GM12878 (cell line): ENCODE data around the gene CSNK1A1. TPM values are rescaled to one million over a fixed set of nuclear protein-coding genes. Genes with fewer than 3 reads are reported as not detected.

ENCODE experiments used
- BCL11A ChIP-seq: IDR thresholded peaks from 2 replicates; pipeline ENCODE4 v1.6.1; 2011; ENCODE audit warnings: low read depth, low read length
- CBFB ChIP-seq: IDR thresholded peaks from 2 replicates; pipeline ENCODE4 v1.6.1; 2016; ENCODE audit warnings: antibody characterized with exemption, low read depth
- CBX5 ChIP-seq: sonication (generic); IDR thresholded peaks from 2 replicates; pipeline ENCODE4 v1.6.1; 2016; ENCODE audit warnings: low read depth, moderate library complexity, mild to moderate bottlenecking, inconsistent platforms
- CEBPB ChIP-seq, 2 experiments: fragments of 150-350 bp in 1 of 2; IDR thresholded peaks; 2 replicates each; pipeline ENCODE4 v1.6.1; 2012 to 2014; ENCODE audit warnings: low read depth in 2 of 2, low read length in 2 of 2, borderline replicate concordance in 1 of 2, inconsistent platforms in 1 of 2
- DPF2 ChIP-seq: fragments of 450-650 bp; IDR thresholded peaks from 2 replicates; pipeline ENCODE4 v1.6.1; 2017; ENCODE audit warnings: mild to moderate bottlenecking
- EED ChIP-seq: sonication (generic); IDR thresholded peaks from 2 replicates; pipeline ENCODE4 v1.6.1; 2016; ENCODE audit warnings: antibody characterized with exemption, low read depth
- EZH2 ChIP-seq: IDR thresholded peaks from 2 replicates; pipeline ENCODE4 v1.6.1; 2012; ENCODE audit warnings: low read depth, mild to moderate bottlenecking, control low read depth, inconsistent platforms, low read length, borderline replicate concordance; ENCODE audit not compliant: control insufficient read depth
- JUND ChIP-seq: IDR thresholded peaks from 2 replicates; pipeline ENCODE4 v1.6.1; 2012; ENCODE audit warnings: low read depth, mild to moderate bottlenecking, low read length, improper control_type of control experiment, moderate library complexity
- MXI1 ChIP-seq: fragments of 150-350 bp; IDR thresholded peaks from 2 replicates; pipeline ENCODE4 v1.6.1; 2011; ENCODE audit warnings: low read depth, mild to moderate bottlenecking, inconsistent platforms, low read length, improper control_type of control experiment
- MYB ChIP-seq: fragments of 150-350 bp; IDR thresholded peaks from 2 replicates; pipeline ENCODE4 v1.6.1; 2014; ENCODE audit warnings: mild to moderate bottlenecking, low read depth, low read length, borderline replicate concordance
- NR2C1 ChIP-seq: fragments of 450-650 bp; IDR thresholded peaks from 2 replicates; pipeline ENCODE4 v1.6.1; 2017; ENCODE audit warnings: antibody characterized with exemption, mild to moderate bottlenecking, moderate library complexity
- NRF1 ChIP-seq: conservative IDR thresholded peaks from 2 replicates; pipeline ENCODE4 v1.6.1; 2011; ENCODE audit warnings: mild to moderate bottlenecking, low read depth, low read length, improper control_type of control experiment
- PAX5 ChIP-seq: IDR thresholded peaks from 2 replicates; pipeline ENCODE4 v1.6.1; 2011; ENCODE audit warnings: low read depth, low read length, borderline replicate concordance
- RCOR1 ChIP-seq: conservative IDR thresholded peaks from 2 replicates; pipeline ENCODE4 v1.6.1; 2012; ENCODE audit warnings: low read depth, low read length, improper control_type of control experiment
- RUNX3 ChIP-seq: IDR thresholded peaks from 2 replicates; pipeline ENCODE4 v1.6.1; 2012; ENCODE audit warnings: low read length, inconsistent platforms
- SIN3A ChIP-seq: IDR thresholded peaks from 2 replicates; pipeline ENCODE4 v1.6.1; 2012; ENCODE audit warnings: low read depth, low read length, improper control_type of control experiment
- SIX5 ChIP-seq: IDR thresholded peaks from 2 replicates; pipeline ENCODE4 v1.6.1; 2011; ENCODE audit warnings: mild to moderate bottlenecking, low read depth, low read length, moderate library complexity; ENCODE audit not compliant: severe bottlenecking
- SPI1 ChIP-seq: IDR thresholded peaks from 2 replicates; pipeline ENCODE4 v1.6.1; 2011; ENCODE audit warnings: low read depth, mild to moderate bottlenecking, low read length, moderate library complexity, borderline replicate concordance; ENCODE audit not compliant: insufficient read depth
- SUZ12 ChIP-seq: fragments of 200-600 bp; sonication (generic); IDR thresholded peaks from one replicate; pipeline ENCODE4 v1.6.1; 2018; ENCODE audit warnings: antibody characterized with exemption, mild to moderate bottlenecking; ENCODE audit not compliant: unreplicated experiment
- TAF1 ChIP-seq: IDR thresholded peaks from 2 replicates; pipeline ENCODE4 v1.6.1; 2011; ENCODE audit warnings: mild to moderate bottlenecking, low read depth, low read length, borderline replicate concordance
- WRNIP1 ChIP-seq: IDR thresholded peaks from 2 replicates; pipeline ENCODE4 v1.6.1; 2011; ENCODE audit warnings: low read depth, low read length, improper control_type of control experiment, borderline replicate concordance
- ZBED1 ChIP-seq: IDR thresholded peaks from 2 replicates; pipeline ENCODE4 v1.6.1; 2016; ENCODE audit warnings: borderline replicate concordance
- ZNF274 ChIP-seq: IDR thresholded peaks from one replicate; pipeline ENCODE4 v1.8.0; 2011; ENCODE audit not compliant: insufficient read length, insufficient read depth
- polyA plus RNA-seq, 11 experiments: library from polyadenylated mRNA; depleted of rRNA in 4 of 11; unstranded in 6 of 11; stranded (reverse) in 5 of 11; fragments of >200 nt; fragmentation: Nextera tagmentation in 4 of 11; fragmentation: Illumina TruSeq in 1 of 11; extraction: Ambion mirVana in 4 of 11; extraction: Trizol in 1 of 11; gene quantifications; 1 replicate in 1 of 11; 2 replicates in 10 of 11; pipeline versions ENCODE4 v1.2.1 to v1.2.3, GENCODE V29; 2011 to 2016; ENCODE audit warnings: inconsistent platforms in 2 of 11, missing spikeins in 2 of 11, low read depth in 1 of 11
- total RNA-seq, 4 experiments: library from RNA; depleted of rRNA in 3 of 4; stranded (reverse); fragments of >200 nt in 3 of 4; fragmentation: Illumina TruSeq in 1 of 4; extraction: Trizol in 1 of 4; gene quantifications; 2 replicates each; pipeline versions ENCODE4 v1.2.1 to v1.2.3, GENCODE V29; 2013 to 2021
- TF ChIP-seq, protein P1 (sequence below): fragments of 450-650 bp; formaldehyde crosslinking; IDR thresholded peaks from 2 replicates; pipeline ENCODE4 v1.5.0; 2022; ENCODE audit warnings: mild to moderate bottlenecking, missing genetic modification characterization
- TF ChIP-seq, protein P2 (sequence below): IDR thresholded peaks from 2 replicates; pipeline ENCODE4 v1.6.1; 2012; ENCODE audit warnings: low read depth, low read length, improper control_type of control experiment
- TF ChIP-seq, protein P3 (sequence below): fragments of 450-650 bp; IDR thresholded peaks from 2 replicates; pipeline ENCODE4 v1.6.1; 2017; ENCODE audit warnings: low read depth, mild to moderate bottlenecking, moderate library complexity

Gene CSNK1A1
- total and polyA plus RNA-seq, 10 of the 15 experiments (the other 5 are each of a cell fraction or from before 2014, with no cell fraction given): 53.3 to 155 (median 133) TPM

DNA sequence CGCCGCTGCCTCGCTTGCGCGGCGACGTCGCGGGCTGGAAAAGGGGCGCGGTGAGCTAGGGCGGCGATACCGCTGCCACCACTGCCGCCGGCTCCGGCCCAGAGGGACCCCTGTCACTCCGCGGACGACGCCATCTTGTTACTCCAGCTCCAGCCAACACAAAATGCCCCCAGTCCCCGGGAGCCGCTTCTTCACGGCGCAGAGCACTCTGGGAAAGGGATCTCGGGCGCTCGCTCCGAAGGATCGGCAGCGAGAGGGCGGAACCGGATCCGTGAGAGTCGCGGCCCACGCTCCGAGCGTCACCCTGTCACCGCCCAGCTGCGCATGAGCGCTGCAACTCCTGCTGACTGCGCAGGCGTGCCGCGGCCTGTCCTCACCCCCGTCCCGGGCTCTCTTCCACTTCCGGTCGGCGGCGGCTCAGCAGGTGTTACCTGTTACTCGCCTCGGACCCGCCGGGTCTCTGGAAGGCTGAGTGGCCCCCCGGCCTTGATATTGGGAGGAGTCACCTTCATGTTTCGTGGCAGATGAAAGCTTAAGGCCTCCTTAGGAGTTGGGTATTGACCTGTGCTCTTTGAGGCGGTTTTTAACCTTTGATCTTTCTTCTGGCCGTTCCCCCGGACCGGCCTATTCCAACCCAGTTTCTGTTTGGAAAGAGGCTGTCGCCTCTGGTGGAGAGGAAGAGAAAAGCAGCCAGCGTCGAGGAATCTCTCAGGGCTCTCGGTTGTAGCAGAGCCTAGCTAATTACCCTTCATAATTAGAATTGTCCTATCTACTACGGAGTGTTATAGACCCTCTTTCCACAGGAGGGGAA is at the start of gene CSNK1A1 (continued):
- TF ChIP-seq, protein P1, sequence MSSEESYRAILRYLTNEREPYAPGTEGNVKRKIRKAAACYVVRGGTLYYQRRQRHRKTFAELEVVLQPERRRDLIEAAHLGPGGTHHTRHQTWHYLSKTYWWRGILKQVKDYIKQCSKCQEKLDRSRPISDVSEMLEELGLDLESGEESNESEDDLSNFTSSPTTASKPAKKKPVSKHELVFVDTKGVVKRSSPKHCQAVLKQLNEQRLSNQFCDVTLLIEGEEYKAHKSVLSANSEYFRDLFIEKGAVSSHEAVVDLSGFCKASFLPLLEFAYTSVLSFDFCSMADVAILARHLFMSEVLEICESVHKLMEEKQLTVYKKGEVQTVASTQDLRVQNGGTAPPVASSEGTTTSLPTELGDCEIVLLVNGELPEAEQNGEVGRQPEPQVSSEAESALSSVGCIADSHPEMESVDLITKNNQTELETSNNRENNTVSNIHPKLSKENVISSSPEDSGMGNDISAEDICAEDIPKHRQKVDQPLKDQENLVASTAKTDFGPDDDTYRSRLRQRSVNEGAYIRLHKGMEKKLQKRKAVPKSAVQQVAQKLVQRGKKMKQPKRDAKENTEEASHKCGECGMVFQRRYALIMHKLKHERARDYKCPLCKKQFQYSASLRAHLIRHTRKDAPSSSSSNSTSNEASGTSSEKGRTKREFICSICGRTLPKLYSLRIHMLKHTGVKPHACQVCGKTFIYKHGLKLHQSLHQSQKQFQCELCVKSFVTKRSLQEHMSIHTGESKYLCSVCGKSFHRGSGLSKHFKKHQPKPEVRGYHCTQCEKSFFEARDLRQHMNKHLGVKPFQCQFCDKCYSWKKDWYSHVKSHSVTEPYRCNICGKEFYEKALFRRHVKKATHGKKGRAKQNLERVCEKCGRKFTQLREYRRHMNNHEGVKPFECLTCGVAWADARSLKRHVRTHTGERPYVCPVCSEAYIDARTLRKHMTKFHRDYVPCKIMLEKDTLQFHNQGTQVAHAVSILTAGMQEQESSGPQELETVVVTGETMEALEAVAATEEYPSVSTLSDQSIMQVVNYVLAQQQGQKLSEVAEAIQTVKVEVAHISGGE (CRISPR knock-in tag): peak; percentile 77
- peak; percentile 98 for TF ChIP-seq NRF1
- TF ChIP-seq WRNIP1: no peak
- peak; percentile 20; the same call in 1 of the 2 replicates for TF ChIP-seq RCOR1
- TF ChIP-seq ZNF274: no peak
- TF ChIP-seq SIX5: no peak
- peak; percentile 56 for TF ChIP-seq EED
- TF ChIP-seq ZBED1: peak; percentile 75; the same call in 1 of the 2 replicates
- TF ChIP-seq CEBPB (IDR thresholded peaks at IDR 0.05; ENCODE audit: borderline replicate concordance in 1 of 2, low read depth in 2 of 2, low read length in 2 of 2): no peak
- peak; percentile 60; the same call in 1 of the 2 replicates for TF ChIP-seq SPI1
- peak; percentile 86 for TF ChIP-seq NR2C1
- 0 out of 2 replicates have a peak, but pooled peaks have one; percentile 51 for TF ChIP-seq CBX5
- TF ChIP-seq, protein P2, sequence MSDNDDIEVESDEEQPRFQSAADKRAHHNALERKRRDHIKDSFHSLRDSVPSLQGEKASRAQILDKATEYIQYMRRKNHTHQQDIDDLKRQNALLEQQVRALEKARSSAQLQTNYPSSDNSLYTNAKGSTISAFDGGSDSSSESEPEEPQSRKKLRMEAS: peak; percentile 71
- TF ChIP-seq, protein P3, sequence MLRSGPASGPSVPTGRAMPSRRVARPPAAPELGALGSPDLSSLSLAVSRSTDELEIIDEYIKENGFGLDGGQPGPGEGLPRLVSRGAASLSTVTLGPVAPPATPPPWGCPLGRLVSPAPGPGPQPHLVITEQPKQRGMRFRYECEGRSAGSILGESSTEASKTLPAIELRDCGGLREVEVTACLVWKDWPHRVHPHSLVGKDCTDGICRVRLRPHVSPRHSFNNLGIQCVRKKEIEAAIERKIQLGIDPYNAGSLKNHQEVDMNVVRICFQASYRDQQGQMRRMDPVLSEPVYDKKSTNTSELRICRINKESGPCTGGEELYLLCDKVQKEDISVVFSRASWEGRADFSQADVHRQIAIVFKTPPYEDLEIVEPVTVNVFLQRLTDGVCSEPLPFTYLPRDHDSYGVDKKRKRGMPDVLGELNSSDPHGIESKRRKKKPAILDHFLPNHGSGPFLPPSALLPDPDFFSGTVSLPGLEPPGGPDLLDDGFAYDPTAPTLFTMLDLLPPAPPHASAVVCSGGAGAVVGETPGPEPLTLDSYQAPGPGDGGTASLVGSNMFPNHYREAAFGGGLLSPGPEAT: peak; percentile 82
- no peak for TF ChIP-seq SUZ12
- peak; percentile 49; the same call in 1 of the 2 replicates for TF ChIP-seq PAX5
- peak; percentile 46; the same call in 1 of the 2 replicates for TF ChIP-seq SIN3A
- TF ChIP-seq BCL11A: no peak
- TF ChIP-seq RUNX3: 0 out of 2 replicates have a peak, but pooled peaks have one; percentile 30
- peak; percentile 57; the same call in 1 of the 2 replicates for TF ChIP-seq CBFB
- TF ChIP-seq TAF1: peak; percentile 91; the same call in 1 of the 2 replicates
- peak; percentile 52; the same call in 1 of the 2 replicates for TF ChIP-seq MXI1
- TF ChIP-seq MYB: no peak
- no peak for TF ChIP-seq EZH2
- peak; percentile 56 for TF ChIP-seq DPF2
- TF ChIP-seq JUND: 0 out of 2 replicates have a peak, but pooled peaks have one; percentile 26
